GM20431 (cell line): ENCODE measurements around the gene UNC119B.

Experiments
- in situ Hi-C: fragments of 300-500 bp; cut with MseI, MboI; formaldehyde crosslinking; loops from one replicate; pipeline ENCODE4 v1.15.0; 2020; ENCODE audit warnings: low sequenced_read_pairs; ENCODE audit not compliant: unreplicated experiment

UNC119B gene

DNA sequence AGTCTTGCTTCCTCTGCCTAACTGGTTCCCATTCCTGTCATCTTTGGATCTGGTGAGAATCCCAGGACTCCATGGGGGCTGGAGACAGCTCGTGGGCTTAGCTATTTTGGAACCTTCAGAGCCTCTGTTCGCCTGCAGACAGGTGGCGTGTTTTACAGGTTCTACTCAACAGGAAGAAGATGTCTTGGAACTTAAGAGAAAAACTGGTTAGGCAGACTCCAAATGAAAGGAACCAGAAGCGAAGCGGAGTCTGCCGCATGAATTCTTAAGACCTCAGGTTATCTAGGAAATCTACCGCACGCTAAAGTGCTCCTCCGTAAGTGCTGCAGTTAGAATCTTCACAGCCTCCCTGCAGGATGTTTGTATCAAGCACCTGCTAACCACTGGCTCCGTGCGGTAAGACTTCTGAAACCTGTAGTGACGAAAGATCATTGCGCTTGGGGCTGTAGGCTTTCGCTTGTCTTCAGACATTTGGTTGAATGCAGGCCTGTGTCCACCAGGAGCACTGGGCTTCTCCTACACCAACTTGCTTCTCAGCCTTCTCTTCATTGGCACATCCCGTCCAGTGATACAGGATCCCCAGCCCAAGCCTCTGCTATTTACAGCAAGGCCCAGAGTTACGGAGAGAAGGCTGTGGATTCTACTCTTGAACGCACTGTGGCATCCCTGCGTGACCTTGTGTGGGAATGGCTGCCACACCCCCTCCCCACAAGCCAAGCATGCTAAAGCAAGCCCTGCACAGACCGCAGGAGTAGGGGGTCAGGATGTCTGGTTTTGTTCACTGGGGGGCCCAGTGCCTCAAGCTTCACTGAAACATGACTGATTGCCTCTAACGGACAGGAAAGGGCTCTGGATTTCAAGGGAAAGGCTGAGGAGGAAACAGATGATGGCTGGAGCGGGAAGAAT, 50.3 kb downstream of the UNC119B start:
- in situ Hi-C loops: no loop called here

DNA sequence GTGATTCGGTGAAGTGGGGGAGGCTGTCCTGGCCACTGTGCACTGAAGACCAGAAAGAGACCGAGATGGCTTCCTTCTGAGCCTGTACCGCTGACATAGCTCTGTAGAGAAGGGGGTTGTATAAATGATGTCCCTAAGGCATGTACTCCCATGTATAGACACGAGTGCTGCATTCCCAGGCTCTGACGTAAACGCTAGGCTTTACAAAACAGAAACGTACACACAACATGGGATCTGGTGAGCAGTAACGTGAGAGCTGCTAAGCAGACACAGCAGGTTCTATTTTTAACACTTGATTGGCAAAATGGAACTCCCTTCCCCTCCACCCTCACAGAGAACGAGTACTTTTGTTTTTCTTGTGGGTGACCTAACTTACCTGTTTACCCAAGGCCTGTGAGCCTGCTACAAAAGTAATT, 51.3 kb downstream of the UNC119B start:
- in situ Hi-C loops: no loop called here

DNA sequence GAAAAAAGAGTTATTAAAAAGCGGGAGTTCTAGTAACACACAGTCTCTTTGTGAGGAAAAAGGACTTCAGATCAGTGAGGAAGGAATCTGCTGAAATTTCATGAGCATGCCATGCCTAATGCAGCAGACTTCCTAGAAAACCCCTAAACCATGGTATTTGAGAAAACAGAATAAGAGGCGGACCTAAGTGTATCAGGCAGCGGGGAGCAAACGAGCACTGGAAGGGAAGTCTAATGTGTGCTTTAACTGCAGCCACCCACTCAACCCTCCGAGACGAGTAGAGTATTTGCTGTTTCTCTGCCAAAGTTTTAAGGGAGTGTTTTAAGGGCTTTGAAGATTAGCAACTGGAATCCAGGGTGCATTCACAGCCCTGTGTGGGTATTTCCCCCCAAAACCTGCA, 51.8 kb downstream of the UNC119B start:
- in situ Hi-C loops: no loop called here

DNA sequence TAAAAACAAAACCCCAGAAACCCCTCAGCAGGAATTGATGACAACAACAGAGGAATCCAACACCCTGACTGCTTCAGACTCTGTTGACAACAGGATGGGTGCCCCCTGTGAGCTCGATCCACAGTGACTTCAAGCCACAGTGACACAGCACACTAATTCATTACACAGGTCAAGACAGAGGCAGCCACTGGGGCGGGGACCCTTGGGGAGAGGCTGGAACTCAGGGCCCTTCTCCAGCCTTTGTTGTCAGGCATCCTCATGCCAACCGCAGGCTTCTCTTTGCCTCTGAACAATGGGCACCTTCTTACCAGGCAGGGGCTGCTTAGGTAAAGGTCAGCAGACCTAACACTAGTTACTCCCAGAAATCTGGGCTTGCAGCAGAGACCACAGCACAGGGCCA, 53.0 kb downstream of the UNC119B start:
- in situ Hi-C loops: no loop called here

DNA sequence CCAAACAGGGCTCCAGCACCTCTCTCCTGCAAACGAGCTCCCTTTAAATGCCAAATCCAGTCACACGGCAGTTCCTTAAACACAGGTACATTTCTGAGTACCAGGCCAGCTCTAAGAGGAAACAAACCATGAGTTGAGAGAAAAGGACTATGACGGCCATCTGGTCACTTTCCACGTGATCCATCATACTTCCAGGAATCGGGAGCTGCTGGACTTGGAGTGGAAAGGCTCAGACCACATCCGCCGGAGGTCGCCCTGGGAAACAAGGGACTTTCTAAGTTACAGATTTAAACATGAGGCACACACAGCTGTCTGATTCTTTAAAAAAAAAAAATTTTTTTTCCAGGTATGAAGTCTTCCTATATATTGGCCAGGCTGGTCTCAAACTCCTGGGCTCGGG, 54.6 kb downstream of the UNC119B start:
- in situ Hi-C loops: no loop called here

DNA sequence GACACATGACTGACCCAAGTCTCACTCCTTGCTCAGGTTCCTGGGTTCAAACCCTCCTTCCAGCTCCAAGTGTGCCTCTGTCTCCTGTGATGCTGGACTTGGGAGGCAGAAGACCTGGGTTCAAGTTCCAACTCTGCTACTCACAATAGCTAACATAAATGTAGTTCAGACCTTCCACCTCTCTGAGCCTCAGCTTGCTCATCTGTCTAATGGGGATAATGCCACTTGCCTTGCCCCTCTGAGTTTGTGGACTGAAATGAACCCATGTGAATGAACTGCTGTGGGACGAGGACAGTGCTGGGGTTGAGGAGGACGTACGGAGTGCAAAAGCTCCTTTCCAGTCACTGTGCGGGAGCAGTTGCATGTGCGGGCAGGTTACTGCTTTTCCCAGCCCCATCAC, 56.3 kb downstream of the UNC119B start:
- in situ Hi-C loops: no loop called here

DNA sequence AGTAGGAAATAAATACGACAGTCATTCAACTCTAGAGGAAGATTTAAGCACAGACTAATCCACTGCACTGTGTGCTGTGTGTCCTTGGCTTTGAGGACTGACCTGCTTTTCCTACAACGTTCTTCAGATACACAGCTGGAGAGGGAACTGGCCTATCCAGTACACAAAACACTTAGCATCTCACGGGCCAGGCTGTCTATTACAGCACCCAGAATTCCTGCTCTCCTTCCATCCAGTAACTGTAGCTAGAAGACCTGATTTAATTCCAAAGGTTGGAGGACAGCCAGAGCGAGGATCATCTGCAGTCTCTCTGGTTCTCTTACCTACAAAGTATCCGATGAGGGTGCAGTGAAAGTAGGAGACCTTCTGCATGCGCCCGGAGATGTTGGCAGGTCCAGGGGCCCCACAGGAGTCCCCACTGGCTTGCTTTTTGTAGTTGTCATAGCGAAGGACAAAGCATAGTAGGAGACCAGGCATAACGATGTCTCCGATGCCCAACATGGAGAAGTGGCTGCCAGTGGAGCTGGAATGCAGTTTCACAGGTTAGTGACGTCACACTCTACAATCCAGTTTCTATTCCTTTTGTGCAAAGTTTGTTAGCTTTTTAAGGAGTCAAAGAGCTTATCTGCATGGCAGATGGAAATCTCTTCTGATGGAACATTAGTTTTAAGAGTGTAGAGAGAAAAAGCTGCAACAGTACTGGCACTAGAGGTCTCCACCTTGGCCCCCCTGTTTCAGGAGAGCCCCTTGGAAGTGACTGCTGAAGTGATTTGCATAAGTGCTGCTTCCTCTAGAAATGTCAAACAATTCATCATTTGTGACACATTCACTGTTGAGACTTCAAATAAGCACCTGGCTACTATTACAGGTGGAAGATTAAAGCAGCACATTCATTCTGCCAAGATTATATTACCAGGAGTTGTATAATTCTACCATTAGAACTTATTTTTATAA, 57.1 kb downstream of the UNC119B start:
- in situ Hi-C loops: no loop called here

DNA sequence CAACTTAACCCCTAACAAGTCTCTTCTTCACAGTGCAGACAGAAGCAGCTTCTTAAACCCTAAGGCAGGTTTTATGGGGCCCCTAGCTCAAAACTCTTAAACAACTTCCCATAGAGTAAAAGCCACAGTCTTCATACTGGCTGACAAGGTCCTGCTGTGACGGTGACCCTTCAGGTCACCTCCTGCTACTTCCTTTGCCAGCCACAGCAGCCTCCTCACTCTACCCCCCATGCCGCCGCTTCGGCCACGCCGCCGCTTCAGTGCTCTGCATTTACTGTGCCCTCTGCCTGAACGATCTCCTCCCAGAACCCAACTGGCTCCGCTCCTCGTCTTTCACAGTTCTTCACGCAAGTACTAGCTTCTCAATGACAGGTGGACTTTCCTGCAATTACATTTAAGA, 60.8 kb downstream of the UNC119B start:
- in situ Hi-C loops: no loop called here
